ENCODE data around the gene IER5L.
A peak's percentile ranks its signal among the peaks of the same experiment; 100 is the strongest.

Gene IER5L

DNA sequence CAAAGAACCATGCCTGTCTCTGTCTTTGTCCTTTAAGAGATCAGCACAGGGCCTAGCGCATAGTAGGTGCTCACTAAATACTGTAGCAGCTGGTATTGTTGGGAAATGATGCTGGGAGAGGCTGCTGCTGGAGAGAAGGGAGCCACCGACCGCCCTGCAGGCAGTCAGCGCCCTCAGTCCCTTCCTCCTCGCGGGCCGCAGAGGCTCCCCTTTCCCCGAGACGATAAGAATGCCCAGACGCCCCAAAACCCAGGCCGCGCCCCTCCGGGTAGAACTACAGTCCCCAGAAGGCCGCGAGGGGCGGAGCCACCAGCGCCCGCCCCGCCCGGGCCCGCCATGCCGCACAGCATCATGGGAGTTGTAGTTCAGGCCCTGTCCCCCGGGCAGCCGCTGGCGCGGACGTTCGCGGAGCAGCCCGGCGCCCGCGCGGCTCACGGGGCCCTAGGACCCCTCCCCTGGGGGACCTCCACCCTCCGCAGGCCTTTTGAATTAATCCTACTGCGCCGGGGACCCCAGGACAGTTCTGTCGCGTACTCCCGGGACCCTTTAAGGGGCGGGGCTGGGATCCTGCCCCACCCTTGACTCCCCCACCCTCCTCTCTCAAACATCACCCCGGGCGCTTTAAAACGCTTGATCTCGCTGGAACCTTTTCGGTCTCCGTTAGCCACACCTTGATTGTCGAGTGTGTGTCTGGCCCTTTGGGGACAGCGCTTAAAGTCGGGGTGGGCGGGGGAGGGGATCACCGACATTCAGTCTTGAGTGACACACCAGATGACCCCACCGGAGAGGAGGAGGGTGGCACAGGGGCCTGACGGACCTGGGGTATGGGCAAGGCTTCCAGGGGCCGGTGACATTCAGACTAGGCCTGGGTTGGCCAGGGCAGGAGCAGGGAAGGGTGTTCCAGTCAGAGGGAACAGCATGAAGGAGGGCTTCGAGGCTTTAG is 24.8 kb upstream of the IER5L start:
- no peak for TF ChIP-seq EZH2phosphoT487 (conservative IDR thresholded peaks at IDR 0.05; ENCODE audit: low read length)
- TF ChIP-seq, protein P1, sequence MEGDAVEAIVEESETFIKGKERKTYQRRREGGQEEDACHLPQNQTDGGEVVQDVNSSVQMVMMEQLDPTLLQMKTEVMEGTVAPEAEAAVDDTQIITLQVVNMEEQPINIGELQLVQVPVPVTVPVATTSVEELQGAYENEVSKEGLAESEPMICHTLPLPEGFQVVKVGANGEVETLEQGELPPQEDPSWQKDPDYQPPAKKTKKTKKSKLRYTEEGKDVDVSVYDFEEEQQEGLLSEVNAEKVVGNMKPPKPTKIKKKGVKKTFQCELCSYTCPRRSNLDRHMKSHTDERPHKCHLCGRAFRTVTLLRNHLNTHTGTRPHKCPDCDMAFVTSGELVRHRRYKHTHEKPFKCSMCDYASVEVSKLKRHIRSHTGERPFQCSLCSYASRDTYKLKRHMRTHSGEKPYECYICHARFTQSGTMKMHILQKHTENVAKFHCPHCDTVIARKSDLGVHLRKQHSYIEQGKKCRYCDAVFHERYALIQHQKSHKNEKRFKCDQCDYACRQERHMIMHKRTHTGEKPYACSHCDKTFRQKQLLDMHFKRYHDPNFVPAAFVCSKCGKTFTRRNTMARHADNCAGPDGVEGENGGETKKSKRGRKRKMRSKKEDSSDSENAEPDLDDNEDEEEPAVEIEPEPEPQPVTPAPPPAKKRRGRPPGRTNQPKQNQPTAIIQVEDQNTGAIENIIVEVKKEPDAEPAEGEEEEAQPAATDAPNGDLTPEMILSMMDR (IDR thresholded peaks at IDR 0.05; ENCODE audit: insufficient read depth, low read length, poor library complexity, severe bottlenecking) = no peak
- Histone ChIP-seq H3K4me2 (ENCODE audit: low read depth, low read length, poor library complexity, severe bottlenecking) (peak overlapping the region; percentile 56), H3K9me2 (replicated peaks; ENCODE audit: insufficient read depth, low read length) (no peaks in the 10 kb centered on the region), H3K27ac (ENCODE audit: low read depth, low read length) (no peak overlapping the region), H3K4me3 (ENCODE audit: insufficient read depth, low read length, poor library complexity, severe bottlenecking) (peak overlapping the region; percentile 47), H3K79me2 (ENCODE audit: insufficient read depth, low read length) (no peaks in the 10 kb centered on the region), H4K20me1 (ENCODE audit: low read depth, low read length) (no peaks in the 10 kb centered on the region), H3F3A (ENCODE audit: insufficient read depth) (no peaks in the 10 kb centered on the region), H3K36me3 (ENCODE audit: low read length) (no peaks in the 10 kb centered on the region), H3K9me3 (ENCODE audit: insufficient read depth, low read length) (no peaks in the 10 kb centered on the region), H3K27me3 (ENCODE audit: low read length) (no peaks in the 10 kb centered on the region), H3K9ac (ENCODE audit: low read length) (peak overlapping the region; percentile 37), H2AFZ (ENCODE audit: low read depth, low read length, severe bottlenecking) (peak overlapping the region; percentile 86)

DNA sequence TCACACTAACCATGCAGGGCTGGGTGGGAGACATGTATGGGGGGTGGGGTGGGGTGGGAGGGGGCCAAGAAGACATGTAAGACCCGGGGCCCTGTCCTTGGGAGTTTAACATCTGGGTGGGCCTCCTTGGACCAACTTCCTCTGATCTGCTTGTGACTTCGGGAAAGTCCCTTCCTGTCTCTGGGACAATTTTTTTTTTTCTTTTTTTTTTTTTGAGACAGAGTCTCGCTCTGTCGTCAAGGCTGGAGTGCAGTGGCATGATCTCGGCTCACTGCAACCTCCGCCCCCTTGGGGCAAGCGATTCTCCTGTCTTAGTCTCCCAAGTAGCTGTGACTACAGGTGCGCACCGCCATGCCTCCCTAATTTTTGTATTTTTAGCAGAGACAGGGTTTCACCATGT is 23.8 kb upstream of the IER5L start:
- no peaks in the 10 kb centered on the region for H3K79me2 ChIP-seq (ENCODE audit: insufficient read depth, low read length)
- no peak overlapping the region for H3K4me3 ChIP-seq (ENCODE audit: insufficient read depth, low read length, poor library complexity, severe bottlenecking)
- H3K4me2 ChIP-seq (ENCODE audit: low read depth, low read length, poor library complexity, severe bottlenecking) = no peak overlapping the region
- no peaks in the 10 kb centered on the region for H4K20me1 ChIP-seq (ENCODE audit: low read depth, low read length)
- TF ChIP-seq EZH2phosphoT487 (conservative IDR thresholded peaks at IDR 0.05; ENCODE audit: low read length) = no peak
- TF ChIP-seq, protein P1 (IDR thresholded peaks at IDR 0.05; ENCODE audit: insufficient read depth, low read length, poor library complexity, severe bottlenecking) = no peak
- no peak overlapping the region for H3K9ac ChIP-seq (ENCODE audit: low read length)
- H3K27ac ChIP-seq (ENCODE audit: low read depth, low read length) = no peak overlapping the region
- H3K9me3 ChIP-seq (ENCODE audit: insufficient read depth, low read length) = no peaks in the 10 kb centered on the region
- H3K27me3 ChIP-seq (ENCODE audit: low read length) = no peaks in the 10 kb centered on the region
- no peak overlapping the region for H2AFZ ChIP-seq (ENCODE audit: low read depth, low read length, severe bottlenecking)
- H3K9me2 ChIP-seq (replicated peaks; ENCODE audit: insufficient read depth, low read length) = no peaks in the 10 kb centered on the region
- H3F3A ChIP-seq (ENCODE audit: insufficient read depth) = no peaks in the 10 kb centered on the region
- H3K36me3 ChIP-seq (ENCODE audit: low read length) = no peaks in the 10 kb centered on the region

DNA sequence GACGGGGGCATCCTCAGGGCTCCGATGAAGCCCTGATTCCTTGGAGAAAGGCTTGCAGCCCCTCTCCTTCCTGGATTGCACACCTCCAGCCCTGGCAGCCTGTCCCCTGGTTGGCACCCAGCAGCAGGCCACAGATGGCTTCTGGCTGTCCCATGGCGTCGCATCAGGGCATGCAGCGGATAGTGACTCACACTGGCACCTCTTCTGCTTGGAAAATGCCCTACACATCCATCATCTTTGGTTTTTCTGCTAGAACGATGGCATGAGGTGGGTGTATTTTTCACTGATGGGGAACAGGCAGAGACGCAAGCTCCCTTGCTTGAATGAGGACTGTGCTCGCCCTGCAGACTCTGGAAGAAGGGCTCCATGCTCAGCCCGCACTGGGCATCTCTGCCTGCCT is 23.2 kb upstream of the IER5L start:
- TF ChIP-seq, protein P1 (IDR thresholded peaks at IDR 0.05; ENCODE audit: insufficient read depth, low read length, poor library complexity, severe bottlenecking) = no peak
- TF ChIP-seq EZH2phosphoT487 (conservative IDR thresholded peaks at IDR 0.05; ENCODE audit: low read length) = no peak
- H3K9ac ChIP-seq (ENCODE audit: low read length) = no peak overlapping the region
- no peaks in the 10 kb centered on the region for H4K20me1 ChIP-seq (ENCODE audit: low read depth, low read length)
- H2AFZ ChIP-seq (ENCODE audit: low read depth, low read length, severe bottlenecking) = no peak overlapping the region
- H3K4me2 ChIP-seq (ENCODE audit: low read depth, low read length, poor library complexity, severe bottlenecking) = no peak overlapping the region
- no peak overlapping the region for H3K27ac ChIP-seq (ENCODE audit: low read depth, low read length)
- no peaks in the 10 kb centered on the region for H3K27me3 ChIP-seq (ENCODE audit: low read length)
- H3K9me3 ChIP-seq (ENCODE audit: insufficient read depth, low read length) = no peaks in the 10 kb centered on the region
- no peaks in the 10 kb centered on the region for H3F3A ChIP-seq (ENCODE audit: insufficient read depth)
- H3K36me3 ChIP-seq (ENCODE audit: low read length) = no peaks in the 10 kb centered on the region
- H3K9me2 ChIP-seq (replicated peaks; ENCODE audit: insufficient read depth, low read length) = no peaks in the 10 kb centered on the region
- no peaks in the 10 kb centered on the region for H3K79me2 ChIP-seq (ENCODE audit: insufficient read depth, low read length)
- H3K4me3 ChIP-seq (ENCODE audit: insufficient read depth, low read length, poor library complexity, severe bottlenecking) = no peak overlapping the region

All from SU-DHL-6 (cell line).